Measurements from ENCODE around the gene ATP6AP1.
A peak's percentile ranks its signal among the peaks of the same experiment; 100 is the strongest.
"Not testable (repeated sequence)": the region's sequence is repeated elsewhere in the genome, so short reads cannot be mapped to it uniquely, and the experiment has no call there.

The ATP6AP1 gene

DNA sequence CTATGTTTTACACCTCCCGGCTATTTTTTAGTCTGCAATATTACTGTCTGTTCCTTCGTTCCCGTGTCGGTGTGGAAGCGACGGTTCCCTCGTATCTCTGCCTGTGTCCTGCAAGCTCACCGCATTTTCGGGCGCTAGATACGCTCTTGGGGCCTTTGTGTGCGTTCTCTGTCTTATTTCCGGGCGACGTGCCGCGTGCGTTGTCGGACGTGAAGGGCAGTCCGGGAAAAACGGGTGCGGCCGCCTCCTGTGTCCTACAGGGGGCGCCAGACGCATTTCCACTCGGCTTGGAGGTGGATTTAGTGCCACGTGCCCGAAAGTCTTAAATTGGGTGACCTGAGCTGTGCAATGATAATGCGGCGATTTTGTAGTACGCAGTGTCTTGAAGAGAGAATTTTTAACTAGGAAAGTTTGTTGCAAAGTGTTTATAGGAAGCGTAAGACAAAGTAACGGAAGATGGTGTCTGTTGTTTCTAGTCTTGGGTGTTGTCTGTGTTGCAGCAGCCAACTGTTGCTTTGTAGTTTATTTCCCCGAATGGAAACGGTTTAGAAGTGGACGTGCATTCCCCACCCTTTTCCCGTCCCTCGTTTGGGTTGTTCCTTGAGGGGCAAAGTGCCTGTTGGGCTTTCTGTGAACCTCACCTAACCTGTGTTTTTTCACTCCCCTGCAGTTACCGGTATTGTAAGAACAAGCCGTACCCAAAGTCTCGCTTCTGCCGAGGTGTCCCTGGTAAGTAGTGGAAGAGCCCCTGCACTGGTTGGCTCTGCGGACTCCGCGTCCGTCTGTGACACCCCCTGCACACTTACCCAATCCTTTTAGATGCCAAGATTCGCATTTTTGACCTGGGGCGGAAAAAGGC is 29.6 kb upstream of the ATP6AP1 start:
- peak overlapping the region; percentile 70 for H3K4me3 ChIP-seq (ENCODE audit: low read depth, low read length)
- no peak for DNase-seq (ENCODE audit: low read depth)

DNA sequence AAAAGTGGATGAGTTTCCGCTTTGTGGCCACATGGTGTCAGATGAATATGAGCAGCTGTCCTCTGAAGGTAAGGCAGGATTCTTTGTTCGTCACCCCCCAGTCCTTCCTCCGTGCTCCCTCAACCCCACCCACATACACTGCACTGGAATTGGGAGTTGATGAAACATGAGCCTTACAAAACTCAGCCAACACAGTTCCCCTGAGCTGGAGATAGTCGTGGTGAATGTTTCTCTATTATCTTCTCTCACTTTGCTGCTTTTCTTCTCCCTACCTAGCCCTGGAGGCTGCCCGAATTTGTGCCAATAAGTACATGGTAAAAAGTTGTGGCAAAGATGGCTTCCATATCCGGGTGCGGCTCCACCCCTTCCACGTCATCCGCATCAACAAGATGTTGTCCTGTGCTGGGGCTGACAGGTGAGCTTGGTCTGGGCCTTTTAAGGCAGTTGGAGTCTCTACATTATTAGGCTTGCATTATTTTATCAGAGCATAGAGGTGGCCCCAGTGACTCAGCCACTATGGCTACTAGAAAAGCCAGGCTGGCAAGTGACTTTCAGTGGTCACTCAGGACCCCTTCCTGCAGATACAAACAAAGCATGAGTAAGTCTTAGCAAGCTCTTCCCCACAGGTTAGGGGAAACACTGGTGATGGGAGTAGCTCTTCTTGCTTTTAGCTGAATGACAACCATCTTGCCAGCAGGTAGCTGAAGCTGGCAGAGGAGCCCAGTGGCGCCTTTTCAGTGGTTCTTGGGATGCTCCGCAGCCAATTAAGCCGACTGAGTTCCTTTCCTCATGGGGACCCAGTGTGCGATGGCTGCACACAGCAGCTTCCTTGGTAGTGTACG is 28.7 kb upstream of the ATP6AP1 start:
- DNase-seq (ENCODE audit: low read depth), result no peak
- H3K4me3 ChIP-seq (ENCODE audit: low read depth, low read length), result peak overlapping the region; percentile 70

DNA sequence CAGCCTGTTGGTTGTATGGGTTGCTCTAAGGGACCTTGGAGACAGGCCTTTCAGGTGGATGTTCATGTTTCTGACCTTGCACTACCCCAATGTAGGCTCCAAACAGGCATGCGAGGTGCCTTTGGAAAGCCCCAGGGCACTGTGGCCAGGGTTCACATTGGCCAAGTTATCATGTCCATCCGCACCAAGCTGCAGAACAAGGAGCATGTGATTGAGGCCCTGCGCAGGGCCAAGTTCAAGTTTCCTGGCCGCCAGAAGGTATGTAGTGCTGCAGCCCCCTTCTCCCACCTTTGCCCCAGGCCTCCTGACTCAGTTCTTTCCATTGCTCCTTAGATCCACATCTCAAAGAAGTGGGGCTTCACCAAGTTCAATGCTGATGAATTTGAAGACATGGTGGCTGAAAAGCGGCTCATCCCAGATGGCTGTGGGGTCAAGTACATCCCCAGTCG is 28.1 kb upstream of the ATP6AP1 start:
- not testable (repeated sequence) for DNase-seq (ENCODE audit: low read depth)
- H3K4me3 ChIP-seq (ENCODE audit: low read depth, low read length), result peak overlapping the region; percentile 70

DNA sequence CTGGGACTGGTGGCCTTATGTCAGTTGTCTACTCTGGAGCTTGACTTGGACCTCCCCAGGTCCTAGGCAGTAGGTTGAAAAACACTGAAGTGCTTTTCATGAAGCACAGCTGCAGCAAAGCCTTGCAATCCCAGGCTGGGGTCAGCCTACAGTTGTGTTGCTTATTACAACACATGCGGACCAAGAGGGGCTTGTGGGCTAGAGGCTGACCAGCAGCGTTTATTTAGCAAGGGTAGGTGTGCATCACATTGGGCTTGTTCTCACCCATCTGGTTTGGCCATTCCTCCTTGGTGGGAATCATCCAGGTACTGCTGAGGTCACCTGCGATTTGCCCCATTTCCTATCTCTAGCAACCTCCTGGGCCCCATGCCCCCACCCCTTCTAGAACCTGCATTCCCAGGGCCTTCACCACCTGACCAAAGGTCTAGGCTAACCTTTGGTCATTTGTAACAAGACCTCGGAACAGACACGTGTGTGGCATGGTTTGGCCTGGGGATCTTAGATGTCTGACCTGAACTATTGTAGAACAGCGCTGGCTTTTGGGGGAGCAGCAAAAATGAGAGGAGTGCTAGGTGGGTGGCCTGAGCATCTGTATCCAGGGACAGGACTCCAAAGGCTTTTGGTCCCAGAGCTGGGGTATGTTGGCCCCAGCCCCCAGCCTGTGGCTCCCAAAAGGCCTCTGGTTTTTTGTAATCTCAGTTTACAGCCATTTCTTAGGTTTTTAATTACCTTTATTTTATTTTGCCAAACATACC is 27.3 kb upstream of the ATP6AP1 start:
- DNase-seq (ENCODE audit: low read depth), result no peak
- H3K4me3 ChIP-seq (ENCODE audit: low read depth, low read length), result no peak overlapping the region

DNA sequence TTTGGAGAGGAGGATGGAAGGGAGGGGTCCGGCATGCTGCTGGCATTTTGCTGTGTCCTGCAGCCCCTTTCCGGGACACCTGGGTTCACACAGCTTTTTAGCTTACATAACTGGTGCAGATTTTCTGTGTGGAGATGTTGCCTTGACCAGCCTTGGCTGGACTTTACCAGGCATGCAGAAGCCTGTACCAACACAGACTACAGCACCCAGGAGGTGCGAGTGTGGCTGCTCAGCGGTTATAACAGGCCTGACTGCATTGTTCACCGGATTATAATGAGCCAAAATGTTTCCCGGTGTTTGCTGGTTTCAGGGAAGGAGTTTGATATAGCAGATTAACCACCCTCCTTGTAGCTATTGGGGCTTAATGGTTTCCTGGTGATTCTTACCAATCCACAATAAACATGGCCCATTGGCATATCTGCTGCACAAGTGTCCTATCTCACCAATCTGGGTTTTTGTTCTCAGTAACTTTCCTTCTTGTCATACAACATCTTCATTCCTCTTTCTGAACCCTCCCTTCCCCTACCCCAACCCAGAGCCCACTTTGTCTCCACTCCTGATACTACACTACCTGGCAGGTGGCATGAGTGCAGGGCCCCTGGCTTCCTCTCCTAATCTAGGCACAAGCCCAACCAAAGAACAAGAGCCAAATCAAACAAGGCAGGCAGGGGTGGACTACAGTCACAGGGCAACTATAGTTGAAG is 26.4 kb upstream of the ATP6AP1 start:
- H3K4me3 ChIP-seq (ENCODE audit: low read depth, low read length), result no peak overlapping the region
- no peak for DNase-seq (ENCODE audit: low read depth)

DNA sequence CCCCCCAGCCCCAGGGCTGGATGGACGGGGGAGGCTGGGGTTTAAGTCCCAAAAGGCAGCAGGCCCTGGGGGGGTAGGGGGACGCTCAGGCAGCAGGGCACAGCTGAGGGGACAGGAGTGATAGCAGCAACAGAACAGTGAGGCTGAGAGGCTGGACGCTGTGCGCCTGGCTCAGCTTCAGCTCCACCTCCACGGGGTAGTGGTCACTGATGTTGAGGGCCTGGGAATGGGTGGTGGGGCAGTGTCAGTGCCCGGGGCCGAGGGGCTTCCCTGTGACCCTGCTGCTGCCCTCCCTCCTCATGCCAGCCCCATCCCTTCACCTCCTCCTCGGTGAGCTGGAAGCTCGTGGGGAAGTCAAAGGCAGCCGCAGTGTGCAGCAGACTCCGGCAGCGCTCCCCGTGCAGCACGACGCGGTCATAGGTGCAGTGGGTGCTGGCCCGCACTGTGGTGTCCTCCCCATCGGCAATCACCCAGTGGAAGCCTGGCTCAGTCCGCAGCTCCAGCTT is 25.8 kb upstream of the ATP6AP1 start:
- DNase-seq (ENCODE audit: low read depth), result no peak

DNA sequence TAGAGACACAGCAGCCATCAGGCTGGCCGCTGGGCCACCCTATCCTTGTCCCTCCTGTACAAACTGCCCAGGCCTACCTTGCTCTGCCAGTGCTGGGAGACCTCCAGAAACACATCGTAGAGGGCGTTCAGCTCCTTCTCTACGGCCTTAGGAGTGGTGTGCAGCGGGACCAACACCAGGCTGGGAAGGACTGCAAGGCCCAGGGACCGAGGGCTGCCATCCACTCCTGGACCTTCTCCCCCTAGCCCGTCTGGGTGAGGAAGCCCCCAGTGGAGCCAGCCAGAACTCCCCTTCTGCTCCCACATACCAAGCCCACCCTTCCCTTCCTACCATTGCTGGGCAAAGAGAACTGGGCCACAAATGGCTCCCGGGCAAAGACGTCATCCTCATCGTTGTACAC is 25.3 kb upstream of the ATP6AP1 start:
- no peak for DNase-seq (ENCODE audit: low read depth)
- no peak overlapping the region for H3K4me3 ChIP-seq (ENCODE audit: low read depth, low read length)

More for the DNA sequence above, 25.8 kb upstream of the ATP6AP1 start:
- no peak overlapping the region for H3K4me3 ChIP-seq (ENCODE audit: low read depth, low read length)

DNA sequence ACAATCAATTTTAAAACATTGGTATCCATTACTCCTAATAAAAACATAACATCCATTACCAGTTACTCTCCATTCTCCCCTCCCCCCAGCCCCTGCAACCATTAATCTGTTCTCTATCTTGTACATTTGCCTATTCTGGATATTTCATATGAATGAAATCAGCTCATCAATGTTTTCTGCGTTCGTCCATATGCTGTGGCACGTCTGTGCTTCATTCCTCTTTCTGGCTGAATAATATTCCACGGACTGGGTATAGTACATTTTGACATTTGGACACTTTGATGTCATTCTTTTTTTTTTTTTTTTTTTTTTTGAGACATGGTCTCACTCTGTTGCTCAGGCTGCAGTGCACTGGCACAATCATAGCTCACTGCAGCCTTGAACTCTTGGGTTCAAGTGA is 24.6 kb upstream of the ATP6AP1 start:
- no peak overlapping the region for H3K4me3 ChIP-seq (ENCODE audit: low read depth, low read length)
- no peak for DNase-seq (ENCODE audit: low read depth)

DNA sequence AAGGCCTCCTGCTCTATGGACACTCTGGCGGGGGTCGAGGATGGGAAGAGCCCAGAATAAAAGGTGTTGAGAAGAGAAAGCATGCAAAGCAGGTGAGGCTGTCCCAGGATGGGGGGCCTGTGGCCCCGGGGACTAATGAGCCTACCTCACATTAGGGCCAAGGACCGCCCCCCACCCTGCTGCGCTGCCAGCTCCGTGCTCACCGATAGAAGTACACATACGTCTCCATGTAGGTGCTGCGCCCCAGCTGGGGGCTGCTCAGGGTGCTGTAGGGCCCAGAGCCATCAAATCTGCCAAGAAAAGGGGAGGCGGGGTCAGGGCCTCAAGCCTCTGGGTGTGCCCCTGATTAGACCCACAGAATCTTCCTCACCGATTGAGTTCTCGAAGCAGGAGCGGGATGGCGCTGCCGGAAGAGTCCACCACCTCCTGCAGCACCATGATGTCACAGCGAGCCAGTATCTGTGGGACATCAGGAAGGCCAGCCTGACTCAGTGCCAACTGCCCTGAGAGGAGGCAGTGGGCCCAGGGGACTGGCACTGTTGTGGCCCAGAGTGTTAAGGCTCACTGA is 23.8 kb upstream of the ATP6AP1 start:
- DNase-seq (ENCODE audit: low read depth), result no peak
- H3K4me3 ChIP-seq (ENCODE audit: low read depth, low read length), result no peak overlapping the region

DNA sequence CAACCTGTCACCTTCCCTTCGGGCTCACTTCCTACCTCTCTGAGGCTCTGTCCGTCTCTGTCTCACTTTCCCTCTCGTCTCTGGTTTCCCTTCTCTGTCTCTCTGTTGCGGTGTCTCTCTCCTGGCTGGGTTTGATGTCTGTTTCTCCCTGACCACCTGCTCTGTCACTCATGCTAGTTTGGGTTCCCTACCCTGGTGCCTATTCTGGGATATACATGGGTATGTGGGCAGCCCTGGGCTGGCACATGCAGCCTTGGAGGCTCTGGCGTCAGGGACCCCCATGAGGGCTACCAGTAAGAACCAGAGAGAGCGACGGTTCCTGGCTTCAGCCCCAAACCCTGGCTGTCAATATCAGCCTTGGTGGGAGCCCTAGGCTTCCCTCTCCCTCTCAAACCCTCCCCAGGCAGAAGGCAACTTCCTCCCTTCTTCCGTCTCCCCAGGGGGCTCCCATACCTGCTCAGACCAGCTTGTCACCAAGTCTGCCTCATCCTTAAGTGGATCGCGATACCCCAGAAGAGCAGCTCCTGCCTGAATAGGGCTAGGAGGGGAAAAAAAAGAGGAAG is 19.7 kb upstream of the ATP6AP1 start:
- H3K4me3 ChIP-seq (ENCODE audit: low read depth, low read length), result peak overlapping the region; percentile 56
- DNase-seq (ENCODE audit: low read depth), result no peak

DNA sequence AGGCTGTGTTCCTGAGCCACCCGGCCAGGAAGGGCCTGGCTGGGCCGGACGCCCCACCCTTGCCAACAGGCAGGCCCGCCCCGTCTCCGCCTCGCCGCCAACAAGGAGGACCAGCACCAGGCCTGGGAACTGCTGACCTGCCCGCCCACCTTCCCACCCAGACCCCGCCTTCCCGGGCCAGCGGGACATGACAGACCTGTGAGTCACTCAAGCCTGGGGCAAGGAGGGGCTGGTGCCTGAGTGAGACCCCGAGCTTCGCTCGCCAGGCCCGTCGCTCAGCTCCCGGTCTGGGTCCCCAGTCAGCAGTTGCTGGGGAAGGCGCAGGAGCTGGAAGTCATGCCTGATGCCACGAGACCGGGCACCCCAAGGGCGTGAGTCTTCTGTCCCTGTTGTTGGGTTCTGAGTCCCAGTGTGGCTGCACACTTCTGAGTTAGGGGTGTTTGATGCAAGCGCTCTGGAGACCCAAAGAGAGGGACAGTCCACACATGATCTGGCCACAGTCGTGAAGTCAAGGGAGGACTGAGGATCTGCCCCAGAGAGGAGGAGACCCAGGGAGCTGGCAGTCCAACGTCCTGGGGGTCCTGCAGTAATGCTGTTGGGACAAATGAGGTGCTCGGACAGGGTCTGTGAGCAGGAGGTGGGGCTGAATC is 19.1 kb upstream of the ATP6AP1 start, which contains the start of gene DNASE1L1:
TSS of gene DNASE1L1 (minus strand) at position 33 of the 650 bp plus-strand sequence. CDS start 3,686 bp downstream, outside the sequence.
- H3K4me3 ChIP-seq (ENCODE audit: low read depth, low read length), result peak within 1 kb of the TSS; percentile 56
- DNase-seq (ENCODE audit: low read depth), result peak; percentile 71

DNA sequence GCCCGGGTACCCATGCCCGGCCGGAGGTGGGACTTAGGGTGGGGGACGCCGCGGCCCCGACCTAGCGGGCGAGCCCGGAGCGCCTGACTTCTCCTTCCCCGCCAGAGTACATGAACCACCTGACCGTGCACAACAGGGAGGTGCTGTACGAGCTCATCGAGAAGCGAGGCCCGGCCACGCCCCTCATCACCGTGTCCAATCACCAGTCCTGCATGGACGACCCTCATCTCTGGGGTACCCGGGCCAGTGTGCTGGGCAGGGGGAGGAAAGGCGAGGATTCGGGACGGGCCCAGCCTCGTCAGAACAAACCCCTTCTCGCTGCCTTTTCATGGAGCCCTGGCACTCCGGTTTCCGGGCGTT is 16.5 kb upstream of the ATP6AP1 start:
- no peak for DNase-seq (ENCODE audit: low read depth)
- peak overlapping the region; percentile 64 for H3K4me3 ChIP-seq (ENCODE audit: low read depth, low read length)

DNA sequence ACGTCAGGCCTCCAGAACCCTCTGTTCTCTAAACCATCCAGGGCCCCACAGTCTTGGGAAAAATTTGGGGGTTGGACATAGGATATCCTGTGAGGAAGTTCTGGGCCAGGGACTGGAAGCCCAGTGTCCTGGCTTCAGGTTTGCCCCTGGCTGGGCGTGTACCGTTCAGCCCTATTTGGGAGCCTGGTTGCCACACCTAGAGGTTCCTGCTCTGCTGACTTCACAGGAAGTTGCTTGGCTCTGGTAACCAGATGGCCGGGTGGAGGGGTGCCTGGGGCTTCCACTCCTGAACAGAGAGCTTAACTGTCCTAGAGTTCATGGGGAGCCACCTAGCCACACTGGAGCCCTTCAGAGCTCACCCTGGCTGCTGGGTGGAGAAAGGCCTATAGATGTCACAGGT is 16.0 kb upstream of the ATP6AP1 start:
- H3K4me3 ChIP-seq (ENCODE audit: low read depth, low read length), result peak overlapping the region; percentile 64
- no peak for DNase-seq (ENCODE audit: low read depth)

DNA sequence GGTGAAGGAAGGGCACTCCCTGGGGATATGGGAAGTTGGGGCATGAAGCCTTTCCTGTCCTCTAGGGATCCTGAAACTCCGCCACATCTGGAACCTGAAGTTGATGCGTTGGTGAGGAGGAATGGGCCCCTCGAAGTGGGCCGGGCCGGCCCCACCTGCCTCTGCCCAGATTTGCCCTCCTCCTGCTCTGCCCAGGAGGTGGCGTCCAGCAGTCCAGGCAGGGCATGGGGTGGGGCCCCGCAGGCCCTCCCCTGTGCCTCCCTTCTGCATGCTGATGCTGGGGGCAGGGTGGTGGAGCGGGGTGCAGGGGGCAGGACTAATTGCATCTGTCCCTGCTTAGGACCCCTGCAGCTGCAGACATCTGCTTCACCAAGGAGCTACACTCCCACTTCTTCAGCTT is 15.3 kb upstream of the ATP6AP1 start:
- DNase-seq (ENCODE audit: low read depth), result no peak
- no peak overlapping the region for H3K4me3 ChIP-seq (ENCODE audit: low read depth, low read length)

DNA sequence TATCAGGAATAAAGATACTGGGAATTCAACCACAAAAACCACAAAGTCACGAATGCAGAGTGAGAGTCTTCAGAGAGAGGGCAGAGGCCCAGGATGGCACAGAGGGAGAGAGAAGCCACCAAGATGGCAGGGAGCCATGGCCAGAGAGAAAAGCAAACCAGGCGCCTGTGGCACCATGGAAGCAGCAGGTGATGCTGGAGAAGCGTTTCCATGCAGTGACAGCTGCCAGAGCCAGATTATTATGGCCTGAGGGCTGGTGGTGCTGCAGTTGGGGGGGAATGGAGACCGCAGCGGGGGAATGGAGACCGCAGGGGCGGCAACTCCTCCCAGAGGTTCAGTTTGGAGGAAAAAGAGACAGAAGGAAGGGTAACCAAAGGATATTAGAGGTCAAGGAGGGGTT is 11.3 kb upstream of the ATP6AP1 start:
- no peak for DNase-seq (ENCODE audit: low read depth)
- no peak overlapping the region for H3K4me3 ChIP-seq (ENCODE audit: low read depth, low read length)

DNA sequence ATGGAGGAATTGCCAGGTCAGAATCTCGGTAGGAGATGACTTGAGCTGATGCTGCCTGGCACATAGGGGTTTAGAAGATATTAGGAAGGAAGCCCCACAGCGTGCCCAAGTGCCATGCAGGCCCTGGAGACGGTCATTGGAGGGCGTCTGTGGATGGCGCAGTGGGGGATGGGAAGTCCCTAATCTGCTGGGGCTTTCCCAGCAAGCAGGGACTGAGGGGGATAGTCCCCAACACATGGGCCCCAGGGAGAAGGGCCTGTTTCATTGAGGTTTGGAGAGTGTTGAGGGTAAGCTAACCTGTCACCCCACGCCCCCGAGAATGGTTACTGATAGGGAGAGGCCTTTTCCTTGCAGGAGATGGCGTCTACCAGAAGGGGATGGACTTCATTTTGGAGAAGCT is 9.3 kb upstream of the ATP6AP1 start:
- H3K4me3 ChIP-seq (ENCODE audit: low read depth, low read length), result no peak overlapping the region
- no peak for DNase-seq (ENCODE audit: low read depth)

DNA sequence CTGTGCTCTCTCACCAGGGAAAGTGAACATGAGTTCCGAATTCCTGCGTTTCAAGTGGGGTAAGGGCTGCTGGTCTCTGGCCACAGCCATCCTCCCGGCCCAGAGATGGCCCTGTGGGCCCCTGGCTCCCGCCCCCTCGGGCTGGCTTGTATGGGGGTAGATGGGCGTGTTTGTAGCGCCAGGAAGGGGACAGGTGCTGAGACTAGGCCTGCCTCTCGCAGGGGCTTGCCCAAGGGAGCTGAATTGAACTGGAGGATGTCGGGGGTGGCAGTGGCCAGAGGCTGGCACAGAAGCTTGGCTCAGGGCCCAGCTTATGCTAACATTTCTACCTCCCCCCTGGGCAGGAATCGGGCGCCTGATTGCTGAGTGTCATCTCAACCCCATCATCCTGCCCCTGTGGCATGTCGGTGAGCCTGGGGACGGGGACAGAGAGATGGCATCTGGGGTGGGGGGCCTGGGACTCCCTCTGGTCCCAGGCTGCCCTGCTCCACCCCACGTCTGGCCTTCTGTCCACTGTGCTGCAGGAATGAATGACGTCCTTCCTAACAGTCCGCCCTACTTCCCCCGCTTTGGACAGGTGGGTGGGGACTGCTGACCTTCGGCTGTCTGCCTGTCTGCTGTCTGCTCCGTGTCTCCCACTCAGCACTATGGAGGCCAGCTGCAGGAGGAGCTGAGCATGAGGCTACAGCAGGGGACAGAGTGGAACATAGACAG is 8.6 kb upstream of the ATP6AP1 start:
- DNase-seq (ENCODE audit: low read depth), result no peak
- H3K4me3 ChIP-seq (ENCODE audit: low read depth, low read length), result no peak overlapping the region

All from skeletal muscle cell (primary cell).